ENCODE data around the gene SH3RF1. TPM values are rescaled to one million over a fixed set of nuclear protein-coding genes. Genes with fewer than 3 reads are reported as not detected.

Gene SH3RF1
- total RNA-seq, 1 experiment from 2014 or later: 15.3 TPM

DNA sequence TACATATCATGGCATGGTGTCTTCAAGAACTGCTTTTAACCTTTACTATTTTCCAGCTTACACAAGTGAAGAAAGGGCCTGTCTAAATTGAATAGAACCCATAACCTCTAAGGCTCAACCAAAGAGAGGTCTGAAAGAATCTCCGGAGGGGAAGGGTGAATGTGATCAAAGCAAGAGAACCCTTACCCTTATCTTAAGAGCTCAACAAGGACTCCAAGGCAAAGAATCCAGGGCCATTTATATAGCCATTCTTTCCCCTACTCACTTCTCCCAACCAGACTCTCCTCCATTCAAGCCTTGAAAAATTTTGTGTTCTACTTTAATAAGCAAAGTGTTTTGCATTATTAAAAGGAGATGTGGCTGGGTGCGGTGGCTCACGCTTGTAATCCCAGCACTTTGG, 118.7 kb downstream of the SH3RF1 start:
- peaks cover 9 to 12% of the 10 kb centered on the region in 2 experiments for H3K4me1 Mint-ChIP-seq
- Histone ChIP-seq H4K20me1 (ENCODE audit: control insufficient read depth, insufficient read depth, insufficient read length) (no peaks in the 10 kb centered on the region), H2AFZ (ENCODE audit: low read length) (no peak overlapping the region), H2BK12ac (ENCODE audit: insufficient read length, low read depth, low read length) (no peak overlapping the region), H3T11ph (ENCODE audit: low read length) (no peak overlapping the region), H2BK120ac (ENCODE audit: low read depth, low read length, poor library complexity, severe bottlenecking) (no peak overlapping the region), H3K9me3 (ENCODE audit: control insufficient read depth, low read depth, low read length) (no peaks in the 10 kb centered on the region), H3K4ac (ENCODE audit: low read depth, low read length) (no peak overlapping the region), H3K4me1 (ENCODE audit: insufficient read depth, low read length) (no peaks in the 10 kb centered on the region; the same call in 1 of the 2 replicates), H3K23me2 (ENCODE audit: insufficient read length, low read depth, low read length, poor library complexity, severe bottlenecking) (no peaks in the 10 kb centered on the region), H2BK20ac (ENCODE audit: low read depth, low read length, poor library complexity, severe bottlenecking) (no peak overlapping the region), H4K91ac (ENCODE audit: insufficient read length, low read depth, low read length) (no peak overlapping the region), H3K4me2 (ENCODE audit: insufficient read depth, insufficient read length, low read length) (no peak overlapping the region), H2AK5ac (ENCODE audit: insufficient read length, low read length) (no peak overlapping the region), H3K23ac (ENCODE audit: insufficient read length, low read depth, low read length) (no peak overlapping the region), H3K14ac (ENCODE audit: insufficient read depth, low read length) (no peak overlapping the region), H3K9ac (ENCODE audit: extremely low read depth, insufficient read length, low read length) (no peak overlapping the region), H3K56ac (ENCODE audit: insufficient read length, low read depth, low read length) (no peak overlapping the region), H3K18ac (ENCODE audit: insufficient read length, low read depth, low read length) (no peak overlapping the region), H3K27ac (ENCODE audit: insufficient read length, low read depth, low read length) (no peak overlapping the region), H2BK15ac (ENCODE audit: low read depth, low read length) (no peak overlapping the region), H3K79me2 (ENCODE audit: insufficient read depth, low read length) (no peaks in the 10 kb centered on the region), H3K79me1 (ENCODE audit: insufficient read depth, low read depth, low read length, poor library complexity, severe bottlenecking) (no peaks in the 10 kb centered on the region), H2BK5ac (ENCODE audit: insufficient read length, low read length) (no peak overlapping the region), H4K5ac (ENCODE audit: insufficient read length, low read depth, low read length) (no peak overlapping the region), H4K8ac (replicated peaks; ENCODE audit: insufficient read length, low read depth, low read length) (no peak overlapping the region), H3K27me3 (ENCODE audit: insufficient read depth, low read length) (no peaks in the 10 kb centered on the region)
- no peaks in the 10 kb centered on the region for H3K27me3 Mint-ChIP-seq (ENCODE audit: low read depth)
- WGBS (ENCODE audit: extremely low coverage, insufficient read length, low lambda C conversion rate): no CpG with 5 or more reads among the region's 3 CpGs
- no peaks in the 10 kb centered on the region for H3K9me3 Mint-ChIP-seq
- no peak overlapping the region for H3K4me3 Mint-ChIP-seq
- peaks cover 4 to 13% (median 11%) of the 10 kb centered on the region in 3 experiments; a peak in 4 of 7 replicates for H3K36me3 Mint-ChIP-seq (ENCODE audit: insufficient read depth in 1 of 3, low read depth in 3 of 3)
- no peak for DNase-seq
- TF ChIP-seq CTCF (conservative IDR thresholded peaks at IDR 0.05): no peak
- H3K27ac Mint-ChIP-seq: no peak overlapping the region

Measured in H9 (cell line).